Thyroid gland (tissue), 4 donors: ENCODE measurements around the gene VTA1.

Experiments
- CTCF ChIP-seq, 6 experiments: fragments of 200-600 bp in 3 of 6; fragments of 450-650 bp in 3 of 6; sonication (generic) in 3 of 6; IDR thresholded peaks; one replicate each; pipeline ENCODE4 v1.5.1; 2016 to 2019; ENCODE audit warnings: antibody characterized with exemption in 6 of 6, mild to moderate bottlenecking in 2 of 6, inconsistent platforms in 1 of 6, moderate library complexity in 1 of 6
- POLR2A ChIP-seq, 2 donors: fragments of 450-650 bp; IDR thresholded peaks; one replicate each; pipeline ENCODE4 v1.6.1; 2017; ENCODE audit warnings: antibody characterized with exemption in 2 of 2, mild to moderate bottlenecking in 2 of 2, moderate library complexity in 1 of 2

GRCh38 chr6:142132625-142133024 lies 14.4 kb upstream of the VTA1 start, which contains the start of gene GJE1:
- TF ChIP-seq CTCF (IDR thresholded peaks at IDR 0.05) = no peak
- TF ChIP-seq POLR2A (IDR thresholded peaks at IDR 0.05) = no peak
